ENCODE data around the gene TFDP1.
A peak's percentile ranks its signal among the peaks of the same experiment; 100 is the strongest.
"Not testable (repeated sequence)": the region's sequence is repeated elsewhere in the genome, so short reads cannot be mapped to it uniquely, and the experiment has no call there.

TFDP1 gene

GRCh38 chr13:113567681-113568080, 16.9 kb upstream of the TFDP1 start:
- DNase-seq (ENCODE audit: low read depth in 2 of 2) = no peak

GRCh38 chr13:113573065-113573464, 11.5 kb upstream of the TFDP1 start:
- no peak for DNase-seq (ENCODE audit: low read depth in 2 of 2)

- no peak for DNase-seq (ENCODE audit: low read depth in 2 of 2)
Observed at GRCh38 chr13:113576597-113576996, 8.0 kb upstream of the TFDP1 start.

- DNase-seq (ENCODE audit: low read depth in 2 of 2) = no peak
Observed at GRCh38 chr13:113577881-113578435, 6.6 kb upstream of the TFDP1 start.

- no peak for DNase-seq (ENCODE audit: low read depth in 2 of 2)
Observed at GRCh38 chr13:113579686-113580085, 4.9 kb upstream of the TFDP1 start.

- DNase-seq (ENCODE audit: low read depth in 2 of 2) = no peak
Observed at GRCh38 chr13:113581871-113582270, 2.7 kb upstream of the TFDP1 start.

- no peak for DNase-seq (ENCODE audit: low read depth in 2 of 2)
Observed at GRCh38 chr13:113582841-113583631, 1.5 kb upstream of the TFDP1 start.

GRCh38 chr13:113584870-113585671, 518 bp downstream of the TFDP1 start:
- peak in 1 of 2 donors; percentile 13 for DNase-seq (ENCODE audit: low read depth in 2 of 2)

GRCh38 chr13:113585896-113586295, 1.3 kb downstream of the TFDP1 start:
- DNase-seq (ENCODE audit: low read depth in 2 of 2) = no peak

GRCh38 chr13:113586661-113587479, 2.3 kb downstream of the TFDP1 start:
- no peak for DNase-seq (ENCODE audit: low read depth in 2 of 2)

GRCh38 chr13:113588394-113589111, 4.0 kb downstream of the TFDP1 start:
- no peak for DNase-seq (ENCODE audit: low read depth in 2 of 2)

- DNase-seq (ENCODE audit: low read depth in 2 of 2) = no peak
Observed at GRCh38 chr13:113589251-113589960, 4.9 kb downstream of the TFDP1 start.

- DNase-seq (ENCODE audit: low read depth in 2 of 2) = no peak
Observed at GRCh38 chr13:113589961-113590339, 5.4 kb downstream of the TFDP1 start.

- no peak for DNase-seq (ENCODE audit: low read depth in 2 of 2)
Observed at GRCh38 chr13:113591750-113592149, 7.2 kb downstream of the TFDP1 start.

GRCh38 chr13:113592571-113592970, 8.0 kb downstream of the TFDP1 start:
- DNase-seq (ENCODE audit: low read depth in 2 of 2) = no peak

GRCh38 chr13:113594066-113594821, 9.7 kb downstream of the TFDP1 start:
- not testable (repeated sequence) for DNase-seq (ENCODE audit: low read depth in 2 of 2)

- no peak for DNase-seq (ENCODE audit: low read depth in 2 of 2)
Observed at GRCh38 chr13:113595131-113595530, 10.6 kb downstream of the TFDP1 start.

GRCh38 chr13:113596321-113597200, 12.0 kb downstream of the TFDP1 start:
- no peak for DNase-seq (ENCODE audit: low read depth in 2 of 2)
